HG03108 (cell line): ENCODE data around the gene MKLN1.
"Not testable (repeated sequence)": the region's sequence is repeated elsewhere in the genome, so short reads cannot be mapped to it uniquely, and the experiment has no call there.

Experiments
- ATAC-seq: cut with Tn5 transposase; IDR thresholded peaks from one replicate; pipeline ENCODE4 v1.9.1; 2021; ENCODE audit warnings: moderate library complexity; ENCODE audit not compliant: unreplicated experiment

Gene MKLN1

DNA sequence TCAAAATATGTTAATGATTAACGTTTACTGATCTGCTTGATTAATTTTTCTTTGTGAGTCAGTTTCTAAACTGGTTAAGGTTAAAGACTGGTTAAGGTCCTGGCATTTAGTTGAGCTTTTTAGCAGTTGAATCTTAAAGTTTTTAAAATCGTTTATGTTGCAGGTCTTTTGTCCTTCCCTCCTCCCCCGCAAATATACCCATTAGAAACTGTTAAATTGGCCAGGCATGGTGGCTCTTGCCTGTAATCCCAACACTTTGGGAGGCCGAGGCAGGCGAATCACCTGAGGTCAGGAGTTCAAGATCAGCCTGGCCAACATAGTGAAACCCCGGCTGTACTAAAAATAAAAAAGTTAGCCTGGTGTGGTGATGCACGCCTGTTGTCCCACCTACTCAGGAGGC is 127.9 kb downstream of the MKLN1 start:
- no peak for ATAC-seq

DNA sequence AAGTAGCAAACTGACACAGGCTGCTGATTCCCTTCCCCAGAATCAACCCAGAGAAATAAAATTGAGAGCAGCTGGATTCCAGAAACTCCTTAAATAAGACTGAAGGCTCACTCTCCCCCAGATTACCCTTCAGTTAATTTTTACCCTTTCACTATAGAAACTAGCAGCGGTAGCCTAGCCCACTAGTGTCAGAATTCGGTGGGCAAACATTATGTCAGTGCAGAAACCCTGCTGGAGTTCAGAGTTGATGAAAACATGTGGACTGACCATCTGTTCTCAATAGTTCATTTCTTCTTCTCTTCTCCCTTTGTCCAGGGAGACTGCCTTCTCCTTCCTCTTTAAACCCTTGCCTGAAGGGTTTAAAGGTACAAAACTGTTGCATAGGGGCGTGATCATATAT is 128.7 kb downstream of the MKLN1 start:
- no peak for ATAC-seq

DNA sequence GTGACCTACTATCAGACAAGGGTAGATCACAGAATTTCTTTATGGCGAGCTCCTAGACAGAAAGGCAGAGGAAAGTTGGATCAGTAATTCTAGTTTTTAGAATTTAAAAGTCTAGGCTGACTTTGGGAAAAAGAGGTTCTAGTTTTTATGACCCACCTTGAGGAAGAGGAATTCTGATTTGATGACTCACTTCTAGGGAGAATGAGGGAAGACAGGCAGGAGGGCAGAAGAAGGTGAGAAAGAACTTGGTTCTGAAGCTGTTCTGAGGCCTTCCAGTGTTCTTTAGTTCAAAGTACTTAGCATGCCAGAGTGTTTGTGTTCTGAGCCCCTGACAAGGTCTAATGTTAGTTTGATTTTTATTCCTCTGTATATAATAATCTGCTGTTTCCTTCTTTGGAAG is 131.6 kb downstream of the MKLN1 start:
- no peak for ATAC-seq

DNA sequence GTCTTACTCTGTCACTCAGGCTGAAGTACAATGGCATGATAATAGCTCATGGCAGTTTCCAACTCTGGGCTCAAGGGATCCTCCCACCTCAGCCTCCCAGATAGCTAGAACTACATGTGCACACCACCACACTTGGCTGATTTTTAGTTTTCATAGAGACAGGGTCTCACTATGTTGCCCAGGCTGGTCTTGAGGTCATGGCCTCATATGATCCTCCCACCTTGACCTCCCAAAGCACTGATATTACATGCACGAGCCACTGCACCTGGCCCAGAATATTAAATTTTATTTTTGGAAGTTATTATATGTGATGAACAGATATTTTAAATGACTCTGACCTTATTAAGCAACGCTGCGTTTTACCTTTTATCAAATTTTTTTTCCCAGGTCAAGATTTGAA is 134.4 kb downstream of the MKLN1 start:
- no peak for ATAC-seq

DNA sequence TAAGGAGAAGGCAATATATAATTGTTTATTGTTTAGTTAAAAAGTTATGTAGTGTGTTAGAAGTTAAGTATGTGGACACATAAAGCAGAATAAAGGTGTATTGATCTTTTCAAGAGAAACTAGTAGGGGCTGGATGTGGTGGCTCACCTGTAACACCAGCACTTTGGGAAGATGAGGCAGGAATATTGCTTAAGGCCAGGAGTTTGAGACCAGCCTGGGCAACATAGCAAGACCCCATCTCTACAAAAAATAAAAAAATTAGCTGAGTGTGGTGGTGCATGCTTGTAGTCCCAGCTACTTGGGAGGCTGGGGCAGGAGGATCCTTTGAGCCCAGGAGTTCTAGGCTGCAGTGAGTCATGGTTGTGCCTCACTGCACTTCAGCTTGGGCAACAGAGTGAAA is 135.0 kb downstream of the MKLN1 start:
- not testable (repeated sequence) for ATAC-seq

DNA sequence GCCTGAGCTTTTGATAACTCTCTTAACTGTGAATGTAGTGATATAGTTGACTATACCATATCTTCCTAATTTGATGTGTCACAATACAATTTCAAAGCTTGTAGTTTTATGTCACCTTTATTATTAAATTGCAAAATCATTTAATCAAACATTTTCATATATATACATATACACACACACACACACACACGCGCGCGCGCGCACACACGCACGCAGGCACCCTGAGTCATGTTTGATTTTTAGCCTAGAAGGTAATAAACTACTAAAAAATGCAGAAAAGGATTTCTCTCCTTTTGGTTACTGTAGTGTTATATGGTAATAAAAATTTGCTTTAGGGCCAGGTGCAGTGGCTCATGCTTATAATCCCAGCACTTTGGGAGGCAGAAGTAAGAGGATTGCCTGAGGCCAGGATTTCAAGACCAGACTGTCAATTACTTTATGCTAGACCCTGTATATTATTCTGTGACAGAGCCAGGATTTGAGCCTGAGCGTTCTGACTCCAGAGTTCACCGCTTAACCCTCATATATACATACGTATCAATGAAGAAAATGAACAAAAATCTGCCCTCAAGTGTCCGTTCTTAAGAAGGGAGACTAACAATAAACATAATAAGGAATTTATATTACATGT is 139.2 kb downstream of the MKLN1 start:
- no peak for ATAC-seq

DNA sequence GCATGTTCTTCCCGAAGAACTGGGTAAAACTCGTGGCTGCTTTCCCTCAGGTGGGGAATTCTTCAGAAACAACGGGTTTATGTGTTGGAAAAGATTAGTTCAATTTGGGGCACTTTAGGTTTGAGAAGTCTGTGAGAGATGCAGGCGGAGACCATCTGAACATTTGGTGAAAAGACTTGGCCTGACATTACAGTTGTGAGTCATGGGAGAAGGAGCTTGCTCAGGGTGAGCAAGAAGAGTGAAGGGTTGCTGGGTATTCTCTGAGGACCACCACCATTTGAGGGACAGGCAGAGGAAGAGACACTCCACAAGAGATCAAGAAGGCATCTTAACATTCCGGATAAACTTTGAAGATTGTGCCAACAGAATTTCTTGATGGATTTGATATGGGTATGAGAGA is 140.1 kb downstream of the MKLN1 start:
- ATAC-seq: no peak

DNA sequence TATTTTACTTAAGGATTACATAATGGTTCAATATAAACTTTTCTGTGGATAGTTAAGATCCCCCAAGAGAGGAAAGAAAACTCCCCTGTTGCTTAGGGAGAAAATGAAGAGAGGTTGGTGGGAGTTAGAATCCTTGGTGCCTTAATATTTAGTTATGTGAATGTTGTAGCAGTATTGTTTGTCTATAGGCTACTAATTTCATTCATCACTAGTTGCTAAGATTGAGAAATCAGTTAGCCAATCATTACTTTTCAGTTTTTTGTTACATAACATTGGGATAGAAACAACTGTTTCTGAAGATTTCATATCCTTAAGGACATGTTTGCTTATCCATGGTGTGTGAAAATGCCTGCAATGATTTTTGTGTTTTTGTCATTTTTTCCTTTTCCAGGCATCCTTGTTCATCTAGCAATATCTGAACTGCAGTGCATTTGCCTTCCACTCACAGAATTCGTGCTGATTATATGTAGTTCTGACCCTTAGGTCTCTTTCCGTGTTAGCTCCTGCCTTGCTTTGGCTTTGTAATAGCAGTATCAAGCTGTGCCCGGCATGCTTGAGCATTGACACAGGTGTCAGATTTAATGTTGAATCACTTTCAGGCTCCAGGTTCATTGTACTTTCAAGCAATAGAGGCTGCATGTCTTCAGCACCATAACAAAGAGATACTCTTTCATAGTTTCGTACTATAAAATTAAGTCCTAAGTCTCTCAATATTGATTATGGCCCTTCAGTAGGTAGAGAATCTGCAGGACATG is 143.8 kb downstream of the MKLN1 start:
- no peak for ATAC-seq

DNA sequence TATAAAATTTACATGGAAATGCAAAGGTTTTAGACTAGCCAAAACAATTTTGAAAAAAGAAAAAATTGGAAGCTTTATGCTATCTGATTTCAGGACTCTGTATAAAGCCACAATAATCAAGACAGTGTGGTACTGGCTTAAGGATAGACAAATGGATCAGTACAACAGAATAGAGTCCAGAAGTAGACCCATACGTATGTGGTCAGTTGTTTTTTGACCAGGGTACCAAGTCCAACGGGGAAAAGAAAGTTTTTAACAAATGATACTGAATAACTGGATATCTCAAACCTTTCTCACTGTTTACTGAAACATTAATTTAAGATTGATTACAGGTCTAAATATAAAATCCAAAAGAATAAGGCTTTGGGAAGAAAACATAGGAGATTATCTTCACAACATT is 149.1 kb downstream of the MKLN1 start:
- ATAC-seq: no peak

DNA sequence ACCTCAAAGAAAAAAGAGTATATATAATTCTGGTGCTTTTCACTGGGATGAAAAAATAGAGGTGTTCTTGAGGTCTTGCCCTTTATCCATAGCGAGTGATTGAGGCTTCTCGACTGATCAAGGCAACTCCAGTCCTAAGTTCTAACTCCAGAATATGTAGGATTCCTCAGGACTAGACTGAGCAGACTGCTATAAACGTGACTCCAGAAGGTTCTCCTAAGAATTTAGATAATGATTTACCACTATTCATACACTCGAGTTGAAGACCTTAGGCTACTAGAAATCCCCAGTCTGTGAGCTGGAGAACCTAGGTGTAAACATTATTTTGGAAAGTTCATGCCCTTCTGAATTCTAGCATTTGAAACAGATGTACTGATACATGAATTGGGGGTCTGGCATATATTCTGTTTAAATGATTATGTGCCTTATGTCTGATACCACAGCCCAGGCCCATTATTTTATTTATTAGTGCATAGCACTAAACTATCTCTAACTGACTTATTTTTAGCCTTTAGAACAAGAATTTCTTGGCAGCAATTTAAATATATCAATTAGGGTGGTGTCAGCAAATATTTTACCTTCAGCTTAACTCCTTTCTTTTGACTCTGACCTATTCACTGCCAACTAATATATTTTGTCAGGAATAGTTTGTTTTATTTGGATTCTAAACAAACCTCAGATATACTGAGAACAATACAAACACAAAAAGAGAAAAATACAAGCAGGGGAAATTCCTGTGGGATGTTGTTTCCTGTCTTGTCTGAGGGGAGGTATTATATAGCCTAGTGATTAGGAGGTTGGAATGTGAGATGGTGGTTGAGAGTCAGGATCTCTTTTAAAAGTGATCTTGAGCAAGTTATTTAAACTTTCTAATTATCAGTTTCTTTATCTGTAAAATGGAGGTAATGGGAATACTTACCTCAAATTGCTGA is 153.0 kb downstream of the MKLN1 start:
- no peak for ATAC-seq

DNA sequence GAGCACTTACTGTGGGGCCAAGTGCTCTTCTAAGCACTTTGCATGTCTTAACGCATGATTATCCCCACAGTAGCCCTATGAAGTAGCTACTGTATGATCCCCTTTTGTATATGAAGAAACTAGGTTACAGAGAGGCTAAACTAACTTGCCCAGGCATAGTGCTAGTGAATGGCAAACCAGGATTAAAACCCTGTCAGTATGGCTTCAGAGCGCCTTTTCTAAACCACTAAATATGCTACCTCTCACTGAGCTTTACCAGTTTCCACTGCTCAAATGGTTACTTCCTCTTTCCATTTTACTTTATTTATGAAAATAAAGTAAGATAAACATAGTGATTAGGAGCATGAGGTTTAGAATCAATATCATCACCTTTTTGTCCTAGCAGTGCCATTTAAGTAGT is 155.1 kb downstream of the MKLN1 start:
- no peak for ATAC-seq

DNA sequence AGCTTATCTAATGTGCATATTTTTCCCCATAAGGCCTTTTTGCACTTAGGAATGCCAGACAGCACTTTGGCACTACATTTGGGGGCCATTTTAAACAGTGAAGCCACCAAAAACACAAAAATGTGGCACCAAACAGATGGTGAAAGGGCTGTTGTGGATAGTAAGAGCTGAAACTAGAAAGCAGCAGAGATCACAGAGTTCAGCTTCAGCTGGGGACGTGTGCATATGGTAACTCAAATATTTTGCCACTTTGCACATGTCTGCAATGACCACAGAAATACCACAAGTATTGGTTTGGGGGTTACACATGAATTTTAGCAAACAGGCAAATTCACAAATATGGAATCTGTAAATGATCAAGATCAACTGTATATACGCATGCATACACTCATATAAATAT is 155.9 kb downstream of the MKLN1 start:
- ATAC-seq: no peak

DNA sequence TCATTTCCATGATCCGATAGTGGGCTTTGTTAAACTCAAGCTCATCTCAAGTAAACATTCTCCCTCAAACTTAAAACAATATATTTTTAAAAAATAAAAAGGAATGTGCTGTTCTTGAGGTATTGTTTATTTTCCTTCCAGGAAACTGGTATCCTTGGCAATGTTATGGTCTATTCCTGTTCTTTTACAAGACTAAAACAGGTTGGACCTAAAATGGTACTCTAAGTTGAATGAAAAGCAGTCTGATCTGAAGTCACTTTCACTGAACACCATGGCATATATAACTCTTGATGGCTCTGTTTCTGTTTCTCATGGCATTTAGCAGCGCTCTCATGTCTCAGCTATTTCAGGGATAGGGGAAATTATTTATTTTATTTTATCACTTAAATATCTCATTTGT is 158.7 kb downstream of the MKLN1 start:
- no peak for ATAC-seq

DNA sequence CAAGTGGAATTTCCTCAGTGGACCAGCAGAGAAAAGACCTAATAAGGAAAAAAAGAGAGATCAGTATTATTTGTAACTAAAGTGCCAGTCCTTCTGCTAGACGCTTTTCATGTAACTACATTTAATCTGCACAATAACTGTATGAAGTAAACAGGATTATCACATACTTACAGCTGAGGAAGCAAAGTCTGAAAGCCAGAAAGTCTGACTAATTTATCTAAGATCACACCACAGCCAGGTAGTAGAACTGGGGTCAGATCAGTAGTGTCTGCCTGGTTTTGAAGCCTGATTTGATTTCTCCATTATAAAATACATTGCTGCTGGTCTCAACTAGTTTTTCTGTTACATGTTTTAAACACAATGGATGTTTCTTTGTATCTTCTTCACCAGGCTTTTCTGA is 159.5 kb downstream of the MKLN1 start:
- no peak for ATAC-seq

DNA sequence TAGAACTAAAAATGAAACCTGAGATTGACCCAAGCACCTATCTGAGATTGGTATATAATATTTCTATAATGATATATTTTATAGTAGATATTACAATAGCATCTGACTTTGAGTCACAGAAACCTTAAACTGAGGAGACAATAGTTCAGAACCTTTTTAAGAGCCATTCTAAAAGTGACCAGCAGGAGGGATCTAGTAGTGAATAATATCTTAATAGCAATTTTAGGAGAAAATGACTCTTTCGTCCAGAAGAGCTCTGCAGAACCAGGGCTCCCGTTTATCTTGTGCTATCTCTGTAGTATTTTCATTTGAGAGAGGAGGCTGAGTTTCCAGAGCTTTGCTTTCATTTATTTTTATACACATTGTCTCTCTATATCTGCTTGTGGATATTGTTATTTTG is 160.7 kb downstream of the MKLN1 start:
- no peak for ATAC-seq

DNA sequence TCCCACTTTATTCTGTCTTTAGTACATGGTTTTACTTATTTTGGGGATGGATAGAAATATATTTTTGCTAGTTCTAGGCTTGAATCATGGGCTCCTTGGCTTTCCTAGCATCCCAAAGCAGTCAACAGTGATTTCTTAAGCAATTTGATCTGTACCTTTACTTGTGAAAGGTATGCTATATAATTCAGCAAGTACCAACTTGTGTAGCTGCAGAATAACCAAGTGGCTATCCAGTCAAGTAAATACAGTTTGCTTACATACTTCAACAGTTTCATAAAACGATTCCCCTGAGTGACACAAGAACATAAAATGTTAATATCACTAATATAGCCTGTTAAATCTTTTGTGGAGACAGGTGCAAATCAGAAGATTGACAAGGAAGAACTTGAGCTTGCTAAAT is 161.5 kb downstream of the MKLN1 start:
- no peak for ATAC-seq

DNA sequence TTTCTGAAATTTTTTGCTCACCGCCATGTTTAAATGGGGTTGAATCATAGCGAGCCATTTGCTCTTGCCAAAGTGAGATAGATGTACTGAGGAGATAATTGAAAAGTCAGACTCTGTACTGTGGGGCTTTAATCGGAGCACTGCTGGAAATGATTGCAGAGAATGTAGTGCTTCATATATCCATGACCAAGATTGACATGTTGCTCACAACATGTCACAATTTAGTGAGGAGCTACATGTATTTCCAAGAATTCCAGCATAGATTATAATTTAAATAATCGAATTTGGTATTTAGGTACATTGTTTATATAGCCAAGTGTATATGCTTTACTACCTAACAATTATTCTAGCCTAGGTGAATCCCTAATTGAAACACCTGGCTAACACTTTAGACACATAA is 162.2 kb downstream of the MKLN1 start:
- ATAC-seq: no peak

DNA sequence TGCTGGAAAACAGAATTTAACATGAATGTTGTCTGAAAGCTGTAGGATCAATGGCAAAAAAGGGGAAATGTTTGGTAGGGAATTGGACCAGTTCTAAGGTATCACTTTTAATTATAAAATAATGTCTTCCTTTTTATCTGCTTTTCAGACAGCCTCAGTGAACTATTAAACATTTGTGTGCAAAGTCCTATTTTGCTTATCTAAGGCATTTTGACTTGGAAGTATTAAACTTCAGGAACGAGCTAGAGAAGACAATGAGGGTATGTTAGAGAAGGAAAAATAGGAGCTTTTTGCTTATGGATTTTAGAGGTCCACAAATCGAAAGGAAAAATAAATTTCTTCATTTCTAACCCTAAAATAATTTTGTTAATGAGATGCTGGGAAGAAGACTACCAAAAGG is 165.4 kb downstream of the MKLN1 start:
- ATAC-seq: no peak

DNA sequence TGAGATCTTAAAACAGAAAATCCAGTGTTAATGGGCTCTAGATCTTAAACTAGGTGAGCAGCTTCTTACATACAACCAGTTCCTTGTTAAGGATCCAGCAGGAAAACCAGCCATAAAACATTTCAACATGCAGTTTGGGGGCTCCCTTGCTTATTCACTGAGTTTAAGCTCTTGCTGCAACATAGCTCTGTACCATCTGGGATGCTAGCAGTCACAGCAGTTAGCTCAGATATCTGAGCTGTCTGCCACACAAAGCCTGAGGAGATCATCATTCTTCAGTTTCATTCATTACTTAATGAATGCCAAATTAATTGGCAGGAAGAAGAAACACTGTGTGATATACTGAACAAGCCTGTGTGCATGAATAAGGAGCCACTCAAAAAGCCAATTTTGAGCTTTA is 165.9 kb downstream of the MKLN1 start:
- ATAC-seq: no peak

DNA sequence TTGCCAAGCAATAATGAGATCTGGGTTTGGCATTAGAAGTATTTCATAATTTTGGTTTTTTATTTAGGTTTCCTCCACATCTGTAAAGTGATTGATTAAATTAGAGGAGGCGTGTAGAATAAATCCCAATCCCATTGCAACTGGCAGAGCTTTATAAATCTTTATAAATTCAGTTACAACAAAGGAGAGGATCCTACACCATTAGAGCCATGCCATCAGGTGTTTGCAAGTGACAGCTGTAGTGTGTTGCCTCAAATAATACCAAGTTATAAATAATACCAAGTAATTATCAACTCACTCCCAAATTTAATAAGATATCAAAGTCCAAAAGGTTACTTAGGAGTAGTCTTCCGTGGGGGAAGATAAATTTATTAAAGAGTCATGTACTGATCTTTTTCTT is 166.5 kb downstream of the MKLN1 start:
- ATAC-seq: no peak

DNA sequence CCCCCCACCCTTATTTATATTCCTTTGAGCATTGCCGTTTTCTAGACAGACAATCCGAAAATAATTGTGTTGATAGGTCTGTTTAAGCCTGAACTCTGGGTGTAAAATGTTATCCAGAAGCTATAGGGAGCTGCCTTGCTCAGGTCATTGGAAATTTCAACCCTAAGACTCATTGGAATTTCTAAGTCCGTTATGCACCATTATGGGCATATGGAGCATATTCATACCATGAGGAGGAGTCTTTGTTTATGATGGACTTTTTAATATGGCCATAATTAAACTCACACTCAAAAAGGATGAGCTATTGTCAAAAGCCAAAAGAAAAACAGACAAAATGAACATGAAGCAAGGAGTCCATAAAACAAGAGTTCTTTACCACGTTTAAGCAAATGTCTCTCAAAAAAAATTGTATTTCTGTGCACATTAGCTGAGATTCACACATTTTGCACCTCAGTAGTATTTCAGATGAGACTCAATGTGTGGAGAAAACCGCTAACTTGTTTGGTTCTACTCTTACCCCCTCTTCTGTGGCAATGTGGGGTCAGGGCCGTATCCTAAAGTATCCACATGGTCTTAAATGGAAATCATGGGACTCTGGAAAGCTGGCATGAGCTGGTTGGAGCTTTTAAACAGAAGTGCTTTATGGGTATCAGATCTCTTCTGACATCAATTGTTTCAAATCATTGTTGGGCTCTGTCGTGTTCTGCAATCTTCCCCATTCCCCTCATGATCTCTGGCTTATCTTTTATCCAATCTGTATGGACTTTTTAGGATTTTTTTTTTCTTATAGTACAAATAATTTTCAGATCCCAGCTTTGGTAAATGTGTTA is 168.2 kb downstream of the MKLN1 start:
- no peak for ATAC-seq
